Measurements from ENCODE around the gene ATP2B3. TPM values are rescaled to one million over a fixed set of nuclear protein-coding genes. Genes with fewer than 3 reads are reported as not detected.

ATP2B3 gene
- total RNA-seq, 1 experiment from 2014 or later = 0.35 TPM

DNA sequence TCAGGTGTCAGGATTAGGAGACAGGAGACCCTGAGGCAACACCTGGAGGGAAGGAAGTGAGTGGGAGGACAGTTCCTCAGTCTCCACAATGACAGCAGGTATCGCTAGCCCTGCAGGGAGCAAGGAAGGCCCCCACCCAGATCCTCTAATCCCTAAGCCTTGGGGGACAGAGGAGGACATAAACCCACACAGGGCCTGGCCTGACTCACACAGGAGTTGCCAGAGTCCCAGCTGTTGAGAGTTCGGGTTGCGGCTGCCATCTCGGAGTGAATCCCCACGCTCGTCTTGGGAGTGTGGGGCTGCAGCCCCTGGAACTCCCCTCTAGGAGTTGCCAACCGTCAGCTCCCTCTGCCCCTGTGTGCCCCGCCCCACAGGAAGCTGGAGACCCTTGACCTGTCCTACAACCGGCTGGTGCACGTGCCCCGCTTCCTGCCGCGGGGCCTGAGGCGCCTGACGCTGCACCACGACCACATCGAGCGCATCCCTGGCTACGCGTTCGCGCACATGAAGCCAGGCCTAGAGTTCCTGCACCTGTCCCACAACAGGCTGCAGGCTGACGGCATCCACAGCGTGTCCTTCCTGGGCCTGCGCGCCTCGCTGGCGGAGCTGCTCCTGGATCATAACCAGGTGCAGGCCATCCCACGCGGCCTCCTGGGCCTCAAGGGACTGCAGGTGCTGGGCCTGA, 31.9 kb upstream of the ATP2B3 start:
- no peak overlapping the region for H4K5ac ChIP-seq (ENCODE audit: insufficient read length, low read depth, low read length)
- no peak overlapping the region for H2BK120ac ChIP-seq (ENCODE audit: low read depth, low read length, poor library complexity, severe bottlenecking)
- H3K56ac ChIP-seq (ENCODE audit: insufficient read length, low read depth, low read length) = no peak overlapping the region
- no peak overlapping the region for H3K4me3 Mint-ChIP-seq
- no peak overlapping the region for H3K4ac ChIP-seq (ENCODE audit: low read depth, low read length)
- TF ChIP-seq, protein P1, sequence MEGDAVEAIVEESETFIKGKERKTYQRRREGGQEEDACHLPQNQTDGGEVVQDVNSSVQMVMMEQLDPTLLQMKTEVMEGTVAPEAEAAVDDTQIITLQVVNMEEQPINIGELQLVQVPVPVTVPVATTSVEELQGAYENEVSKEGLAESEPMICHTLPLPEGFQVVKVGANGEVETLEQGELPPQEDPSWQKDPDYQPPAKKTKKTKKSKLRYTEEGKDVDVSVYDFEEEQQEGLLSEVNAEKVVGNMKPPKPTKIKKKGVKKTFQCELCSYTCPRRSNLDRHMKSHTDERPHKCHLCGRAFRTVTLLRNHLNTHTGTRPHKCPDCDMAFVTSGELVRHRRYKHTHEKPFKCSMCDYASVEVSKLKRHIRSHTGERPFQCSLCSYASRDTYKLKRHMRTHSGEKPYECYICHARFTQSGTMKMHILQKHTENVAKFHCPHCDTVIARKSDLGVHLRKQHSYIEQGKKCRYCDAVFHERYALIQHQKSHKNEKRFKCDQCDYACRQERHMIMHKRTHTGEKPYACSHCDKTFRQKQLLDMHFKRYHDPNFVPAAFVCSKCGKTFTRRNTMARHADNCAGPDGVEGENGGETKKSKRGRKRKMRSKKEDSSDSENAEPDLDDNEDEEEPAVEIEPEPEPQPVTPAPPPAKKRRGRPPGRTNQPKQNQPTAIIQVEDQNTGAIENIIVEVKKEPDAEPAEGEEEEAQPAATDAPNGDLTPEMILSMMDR (conservative IDR thresholded peaks at IDR 0.05) = no peak
- no CpG with 5 or more reads among the region's 30 CpGs for WGBS (ENCODE audit: extremely low coverage, insufficient read length, low lambda C conversion rate)
- DNase-seq = no peak
- H3K9ac ChIP-seq (ENCODE audit: extremely low read depth, insufficient read length, low read length) = no peak overlapping the region
- no peak overlapping the region for H2BK12ac ChIP-seq (ENCODE audit: insufficient read length, low read depth, low read length)
- H3K4me1 Mint-ChIP-seq = peaks cover 0 to 2% of the 10 kb centered on the region in 2 experiments; a peak in 1 of 4 replicates
- no peaks in the 10 kb centered on the region for H3K4me1 ChIP-seq (ENCODE audit: insufficient read depth, low read length)
- no peak overlapping the region for H4K8ac ChIP-seq (replicated peaks; ENCODE audit: insufficient read length, low read depth, low read length)
- no peak overlapping the region for H2BK15ac ChIP-seq (ENCODE audit: low read depth, low read length)
- H2BK20ac ChIP-seq (ENCODE audit: low read depth, low read length, poor library complexity, severe bottlenecking) = no peak overlapping the region
- H3K14ac ChIP-seq (ENCODE audit: insufficient read depth, low read length) = no peak overlapping the region
- no peak overlapping the region for H3K18ac ChIP-seq (ENCODE audit: insufficient read length, low read depth, low read length)
- H4K20me1 ChIP-seq (ENCODE audit: control insufficient read depth, insufficient read depth, insufficient read length) = no peaks in the 10 kb centered on the region
- no peaks in the 10 kb centered on the region for H3K79me2 ChIP-seq (ENCODE audit: insufficient read depth, low read length)
- H3K27ac Mint-ChIP-seq = no peak overlapping the region
- no peak overlapping the region for H4K91ac ChIP-seq (ENCODE audit: insufficient read length, low read depth, low read length)
- H3K23ac ChIP-seq (ENCODE audit: insufficient read length, low read depth, low read length) = no peak overlapping the region
- peaks cover 23 to 41% of the 10 kb centered on the region in 2 experiments for H3K9me3 Mint-ChIP-seq
- no peak overlapping the region for H3T11ph ChIP-seq (ENCODE audit: low read length)
- no peaks in the 10 kb centered on the region for H3K23me2 ChIP-seq (ENCODE audit: insufficient read length, low read depth, low read length, poor library complexity, severe bottlenecking)
- no peaks in the 10 kb centered on the region for H3K79me1 ChIP-seq (ENCODE audit: insufficient read depth, low read depth, low read length, poor library complexity, severe bottlenecking)
- H3K27me3 Mint-ChIP-seq (ENCODE audit: low read depth) = no peaks in the 10 kb centered on the region; the same call in 1 of the 2 replicates
- no peak overlapping the region for H2AK5ac ChIP-seq (ENCODE audit: insufficient read length, low read length)
- no peak overlapping the region for H2BK5ac ChIP-seq (ENCODE audit: insufficient read length, low read length)
- H3K4me2 ChIP-seq (ENCODE audit: insufficient read depth, insufficient read length, low read length) = no peak overlapping the region
- H3K9me3 ChIP-seq (ENCODE audit: control insufficient read depth, low read depth, low read length) = peaks cover 15% of the 10 kb centered on the region
- no peak overlapping the region for H2AFZ ChIP-seq (ENCODE audit: low read length)
- peaks cover 0 to 4% (median 0%) of the 10 kb centered on the region in 3 experiments; a peak in 1 of 7 replicates for H3K36me3 Mint-ChIP-seq (ENCODE audit: insufficient read depth in 1 of 3, low read depth in 3 of 3)
- H3K27ac ChIP-seq (ENCODE audit: insufficient read length, low read depth, low read length) = no peak overlapping the region
- H3K27me3 ChIP-seq (ENCODE audit: insufficient read depth, low read length) = no peaks in the 10 kb centered on the region

All from H9 (cell line).